IMR-90 (cell line): Measurements from ENCODE around the gene PRXL2B. TPM values are rescaled to one million over a fixed set of nuclear protein-coding genes. Genes with fewer than 3 reads are reported as not detected.

ENCODE experiments used
- ATAC-seq: fragments of 200-7000 bp; cut with Tn5 transposase; 2 replicates; pipeline ENCODE4 v1.9.1; 2020; ENCODE audit warnings: low read depth, mild to moderate bottlenecking, moderate library complexity
- BruUV-seq: library from RNA; stranded (reverse); fragments of 400-500 nt; replicated peaks from 2 replicates; lab custom pipeline; 2021; lab: Mats Ljungman, UMichigan
- CTCF ChIA-PET: fragments of 300-600 bp; formaldehyde crosslinking; extraction: SDS; loops from one replicate; lab custom pipeline; 2021; ENCODE audit warnings: antibody characterized with exemption; lab: Yijun Ruan, JAX
- POLR2A ChIA-PET: fragments of 300-600 bp; sonication (Branson Sonifier 250); formaldehyde crosslinking; loops from one replicate; lab custom pipeline; 2022; ENCODE audit warnings: antibody characterized with exemption; ENCODE audit not compliant: unreplicated experiment; lab: Charles Lee
- DNase-seq: peaks from one replicate; pipeline ENCODE4 v3.0.0; 2013
- H2AFZ ChIP-seq: replicated peaks from 2 replicates; pipeline ENCODE3; 2013; ENCODE audit warnings: low read length, mild to moderate bottlenecking; ENCODE audit not compliant: poor library complexity
- H2AK5ac ChIP-seq: 2 replicates; pipeline ENCODE4 v1.6.1; 2013; ENCODE audit warnings: low read depth, low read length, inconsistent platforms
- H2AK9ac ChIP-seq: replicated peaks from 2 replicates; pipeline ENCODE3; 2013; ENCODE audit warnings: mild to moderate bottlenecking, low read depth, low read length, moderate library complexity; ENCODE audit not compliant: poor library complexity
- H2BK120ac ChIP-seq: 2 replicates; pipeline ENCODE4 v1.6.1; 2013; ENCODE audit warnings: low read depth, low read length, inconsistent platforms
- H2BK15ac ChIP-seq: 3 replicates; pipeline ENCODE4 v1.6.1; 2013; ENCODE audit warnings: low read depth, low read length, inconsistent platforms
- H2BK20ac ChIP-seq: 2 replicates; pipeline ENCODE4 v1.6.1; 2013; ENCODE audit warnings: low read depth, mild to moderate bottlenecking, inconsistent platforms, low read length, moderate library complexity
- H2BK5ac ChIP-seq: 2 replicates; pipeline ENCODE4 v1.6.1; 2013; ENCODE audit warnings: mild to moderate bottlenecking, low read depth, low read length, inconsistent platforms; ENCODE audit not compliant: poor library complexity, severe bottlenecking
- H3K14ac ChIP-seq: replicated peaks from 2 replicates; pipeline ENCODE4 v1.6.1; 2013; ENCODE audit warnings: low read depth, low read length, inconsistent platforms
- H3K18ac ChIP-seq: 2 replicates; pipeline ENCODE4 v1.6.1; 2013; ENCODE audit warnings: low read depth, low read length, control low read depth
- H3K23ac ChIP-seq: 2 replicates; pipeline ENCODE4 v1.6.1; 2013; ENCODE audit warnings: low read depth, low read length, inconsistent platforms
- H3K27ac ChIP-seq: 2 replicates; pipeline ENCODE4 v1.5.1; 2013; ENCODE audit warnings: mild to moderate bottlenecking, control low read depth, low read length; ENCODE audit not compliant: insufficient read depth
- H3K27me3 ChIP-seq: 2 replicates; pipeline ENCODE4 v1.6.1; 2013; ENCODE audit warnings: low read length; ENCODE audit not compliant: control insufficient read depth, insufficient read depth
- H3K36me3 ChIP-seq: 2 replicates; pipeline ENCODE4 v1.6.1; 2013; ENCODE audit warnings: low read length, mixed read lengths; ENCODE audit not compliant: control insufficient read depth, insufficient read depth
- H3K4ac ChIP-seq: 2 replicates; pipeline ENCODE4 v1.6.1; 2013; ENCODE audit warnings: low read depth, low read length, inconsistent platforms
- H3K4me1 ChIP-seq: 2 replicates; pipeline ENCODE4 v1.6.1; 2013; ENCODE audit warnings: low read length, mixed read lengths; ENCODE audit not compliant: control insufficient read depth, insufficient read depth
- H3K4me2 ChIP-seq: 2 replicates; pipeline ENCODE4 v1.6.1; 2013; ENCODE audit warnings: low read depth, mild to moderate bottlenecking, control low read depth, low read length, moderate library complexity
- H3K4me3 ChIP-seq: 2 replicates; pipeline ENCODE4 v1.5.1; 2013; ENCODE audit warnings: low read depth, mild to moderate bottlenecking, control low read depth, low read length, moderate library complexity; ENCODE audit not compliant: insufficient read depth
- H3K56ac ChIP-seq: 2 replicates; pipeline ENCODE4 v1.6.1; 2013; ENCODE audit warnings: low read length, inconsistent platforms; ENCODE audit not compliant: insufficient read depth; ENCODE audit errors: extremely low read depth
- H3K79me1 ChIP-seq, 2 experiments: 2 replicates each; pipeline ENCODE4 v1.6.1; 2013; ENCODE audit warnings: low read length in 2 of 2, inconsistent platforms in 1 of 2, low read depth in 1 of 2
- H3K9ac ChIP-seq: 2 replicates; pipeline ENCODE4 v1.6.1; 2013; ENCODE audit warnings: low read depth, low read length, control low read depth
- H3K9me1 ChIP-seq: 2 replicates; pipeline ENCODE4 v1.6.1; 2013; ENCODE audit warnings: low read length, inconsistent platforms; ENCODE audit not compliant: insufficient read depth
- H3K9me3 ChIP-seq: 2 replicates; pipeline ENCODE4 v1.6.1; 2013; ENCODE audit warnings: low read length; ENCODE audit not compliant: control insufficient read depth, insufficient read depth
- H4K20me1 ChIP-seq: 2 replicates; pipeline ENCODE4 v1.6.1; 2013; ENCODE audit warnings: low read length, inconsistent platforms; ENCODE audit not compliant: insufficient read depth
- H4K5ac ChIP-seq: 2 replicates; pipeline ENCODE4 v1.6.1; 2013; ENCODE audit warnings: mild to moderate bottlenecking, low read depth, low read length, control low read depth
- H4K8ac ChIP-seq, 2 experiments: 2 replicates each; pipeline ENCODE4 v1.6.1; 2013; ENCODE audit warnings: low read depth in 2 of 2, low read length in 2 of 2, control low read depth in 1 of 2, inconsistent platforms in 1 of 2
- H4K91ac ChIP-seq: 2 replicates; pipeline ENCODE4 v1.6.1; 2013; ENCODE audit warnings: low read depth, low read length, inconsistent platforms; ENCODE audit not compliant: insufficient read depth
- CHD1 ChIP-seq: IDR thresholded peaks from 2 replicates; pipeline ENCODE4 v1.6.1; 2012; ENCODE audit warnings: low read depth, low read length, improper control_type of control experiment
- MXI1 ChIP-seq: IDR thresholded peaks from 2 replicates; pipeline ENCODE4 v1.6.1; 2012; ENCODE audit warnings: low read depth, mild to moderate bottlenecking, low read length, moderate library complexity, borderline replicate concordance
- RCOR1 ChIP-seq: IDR thresholded peaks from 2 replicates; pipeline ENCODE4 v1.6.1; 2012; ENCODE audit warnings: mild to moderate bottlenecking, low read length, improper control_type of control experiment; ENCODE audit not compliant: insufficient replicate concordance
- RFX5 ChIP-seq: IDR thresholded peaks from 2 replicates; pipeline ENCODE4 v1.8.0; 2012; ENCODE audit warnings: low read depth, mild to moderate bottlenecking, low read length, moderate library complexity
- WGBS, 2 experiments: methylation state at CpG; one replicate each; pipeline versions ENCODE4 v1.1.5 to v1.1.7; 2013; ENCODE audit warnings: missing lambda C conversion rate in 2 of 2; ENCODE audit not compliant: insufficient read length in 1 of 2; ENCODE audit errors: extremely low coverage in 2 of 2; 5-methylcytosine and 5-hydroxymethylcytosine counted together
- dilution Hi-C: fragments of 300-500 bp; cut with HindIII; formaldehyde crosslinking; loops from one replicate; pipeline ENCODE4 v1.14.3; 2018; ENCODE audit warnings: low sequenced_read_pairs; ENCODE audit not compliant: unreplicated experiment
- in situ Hi-C: fragments of 300-500 bp; cut with MboI; formaldehyde crosslinking; loops from 3 replicates; pipeline ENCODE4 v1.14.3; 2019; ENCODE audit warnings: low sequenced_read_pairs, inconsistent platforms, mixed read lengths
- intact Hi-C: fragments of 100-400 bp; cut with micrococcal nuclease; formaldehyde crosslinking; loops from 2 replicates; pipeline ENCODE4 v1.10.0; 2022
- polyA plus RNA-seq, 3 experiments: library from polyadenylated mRNA; depleted of rRNA; stranded (reverse); fragments of >200 nt; gene quantifications; 2 replicates each; pipeline ENCODE4 v1.2.3, GENCODE V29; 2012; ENCODE audit warnings: low replicate concordance in 1 of 3
- total RNA-seq: library from RNA; depleted of rRNA; stranded (reverse); fragments of >200 nt; gene quantifications from 2 replicates; pipeline ENCODE4 v1.2.3, GENCODE V29; 2012
- TF ChIP-seq, protein P1 (sequence below): fragments of 150-350 bp; IDR thresholded peaks from 2 replicates; pipeline ENCODE4 v1.6.1; 2017; ENCODE audit warnings: mild to moderate bottlenecking, antibody characterized with exemption, low read length, low read depth

PRXL2B gene
- total and polyA plus RNA-seq, 2 of the 4 experiments (the other 2 are of a cell fraction): 10.9 to 22.3 TPM

DNA sequence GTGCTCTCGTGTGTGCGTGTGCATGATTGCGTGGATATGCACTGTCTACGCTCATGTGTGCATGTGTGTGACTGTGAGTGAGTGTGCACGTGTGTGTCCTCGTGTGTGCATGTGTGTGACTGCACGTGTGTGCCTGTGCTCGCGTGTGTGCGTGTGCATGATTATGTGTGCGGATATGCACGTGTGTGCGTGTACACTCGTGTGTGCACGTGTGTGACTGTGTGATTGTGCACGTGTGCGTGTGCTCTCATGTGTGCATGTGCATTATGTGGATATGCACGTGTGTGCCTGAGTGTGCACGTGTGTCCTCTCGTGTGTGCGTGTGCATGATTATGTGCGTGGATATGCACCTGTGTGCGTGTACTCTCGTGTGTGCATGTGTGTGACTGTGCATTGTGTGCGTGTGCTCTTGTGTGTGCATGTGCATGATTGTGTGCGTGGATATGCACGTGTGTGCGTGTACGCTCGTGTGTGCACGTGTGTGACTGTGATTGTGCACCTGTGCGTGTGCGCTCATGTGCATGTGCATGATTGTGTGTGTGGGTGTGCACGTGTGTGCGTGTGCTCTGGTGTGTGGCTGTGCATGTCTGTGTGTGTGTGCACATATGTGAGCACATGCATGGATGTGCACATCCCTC, 44.0 kb downstream of the PRXL2B start (continued):
- TF ChIP-seq, protein P1, sequence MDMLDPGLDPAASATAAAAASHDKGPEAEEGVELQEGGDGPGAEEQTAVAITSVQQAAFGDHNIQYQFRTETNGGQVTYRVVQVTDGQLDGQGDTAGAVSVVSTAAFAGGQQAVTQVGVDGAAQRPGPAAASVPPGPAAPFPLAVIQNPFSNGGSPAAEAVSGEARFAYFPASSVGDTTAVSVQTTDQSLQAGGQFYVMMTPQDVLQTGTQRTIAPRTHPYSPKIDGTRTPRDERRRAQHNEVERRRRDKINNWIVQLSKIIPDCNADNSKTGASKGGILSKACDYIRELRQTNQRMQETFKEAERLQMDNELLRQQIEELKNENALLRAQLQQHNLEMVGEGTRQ: no peak

DNA sequence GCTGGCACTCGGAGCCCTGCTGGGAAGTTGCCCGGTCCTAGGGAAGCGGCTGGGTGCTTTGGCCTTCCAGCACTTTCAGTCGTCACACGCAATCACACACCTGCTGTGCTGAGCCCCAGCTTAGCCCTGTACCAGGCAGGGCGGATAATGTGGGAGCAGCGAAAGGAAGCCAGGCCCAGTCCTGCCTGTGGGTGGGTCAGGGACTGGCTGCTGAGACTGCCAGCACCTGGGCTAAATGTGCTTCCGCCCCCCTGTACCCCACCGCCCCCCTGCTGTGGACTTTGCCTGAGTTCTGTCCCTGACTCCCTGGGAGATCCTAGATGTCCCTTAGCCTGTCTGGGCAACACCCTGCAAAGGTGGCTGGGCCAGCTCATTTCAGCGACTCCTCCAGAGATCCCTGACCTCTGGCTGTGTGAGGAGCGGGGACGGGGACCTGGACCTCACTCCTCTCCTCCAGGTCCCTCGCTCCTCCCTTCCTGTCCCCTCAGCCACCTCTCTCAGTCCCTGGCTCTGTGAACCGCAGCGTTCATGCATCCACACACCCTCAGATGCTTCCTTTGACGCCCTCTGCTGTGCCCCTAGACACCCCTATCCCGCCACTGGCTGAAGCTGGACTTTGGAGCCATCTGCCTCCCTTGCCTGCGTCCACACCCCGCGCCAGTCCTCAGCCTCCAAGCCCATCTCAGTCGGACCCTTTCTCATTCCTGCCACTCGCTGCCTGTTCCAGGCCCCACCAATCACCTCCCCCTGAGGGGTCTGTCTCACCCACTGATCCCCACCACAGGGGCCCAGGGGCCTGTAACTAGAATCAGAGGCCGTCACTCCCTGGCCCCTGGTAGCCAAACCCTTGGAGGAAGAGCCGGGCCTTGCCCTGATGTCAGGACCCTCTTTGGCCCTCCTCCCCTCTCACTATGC, 44.8 kb downstream of the PRXL2B start:
- dilution Hi-C loops: no loop called here
- Histone ChIP-seq H2AFZ (no peak overlapping the region), H2AK9ac (no peak overlapping the region), H3K9ac (no peak overlapping the region), H4K91ac (no peak overlapping the region), H2BK120ac (no peak overlapping the region), H3K27ac (no peak overlapping the region), H3K4ac (no peak overlapping the region), H2BK5ac (no peak overlapping the region), H3K14ac (no peak overlapping the region), H2BK20ac (no peak overlapping the region), H3K9me1 (no peaks in the 10 kb centered on the region), H3K27me3 (peaks cover 12% of the 10 kb centered on the region), H3K23ac (no peak overlapping the region), H3K9me3 (no peaks in the 10 kb centered on the region), H3K4me1 (no peaks in the 10 kb centered on the region), H3K36me3 (no peaks in the 10 kb centered on the region), H3K18ac (no peak overlapping the region), H4K8ac (no peak overlapping the region), H4K5ac (no peak overlapping the region), H2BK15ac (no peak overlapping the region), H2AK5ac (no peak overlapping the region), H4K20me1 (no peaks in the 10 kb centered on the region), H3K79me1 (no peaks in the 10 kb centered on the region), H3K4me3 (no peak overlapping the region), H3K4me2 (no peak overlapping the region), H3K56ac (no peak overlapping the region)
- no peak for ATAC-seq
- 45% methylated on average over 10 of the region's 24 CpGs; no CpG with 5 or more reads in 1 of the 2 experiments for WGBS, 2 experiments
- POLR2A ChIA-PET: no interaction called here
- intact Hi-C loops: no loop called here
- CTCF ChIA-PET: no interaction called here
- TF ChIP-seq RCOR1 (no peak), CHD1 (no peak), MXI1 (no peak), RFX5 (no peak)
- no peak for DNase-seq
- in situ Hi-C loops: no loop called here
- BruUV-seq: no TSS peak
